DMS 273 (cell line): ENCODE measurements around the gene UBQLN4.
A peak's percentile ranks its signal among the peaks of the same experiment; 100 is the strongest.

Experiments
- DNase-seq: peaks from one replicate; lab custom pipeline; 2025; ENCODE audit not compliant: unreplicated experiment; lab: John Stamatoyannopoulos, UW

Gene UBQLN4

DNA sequence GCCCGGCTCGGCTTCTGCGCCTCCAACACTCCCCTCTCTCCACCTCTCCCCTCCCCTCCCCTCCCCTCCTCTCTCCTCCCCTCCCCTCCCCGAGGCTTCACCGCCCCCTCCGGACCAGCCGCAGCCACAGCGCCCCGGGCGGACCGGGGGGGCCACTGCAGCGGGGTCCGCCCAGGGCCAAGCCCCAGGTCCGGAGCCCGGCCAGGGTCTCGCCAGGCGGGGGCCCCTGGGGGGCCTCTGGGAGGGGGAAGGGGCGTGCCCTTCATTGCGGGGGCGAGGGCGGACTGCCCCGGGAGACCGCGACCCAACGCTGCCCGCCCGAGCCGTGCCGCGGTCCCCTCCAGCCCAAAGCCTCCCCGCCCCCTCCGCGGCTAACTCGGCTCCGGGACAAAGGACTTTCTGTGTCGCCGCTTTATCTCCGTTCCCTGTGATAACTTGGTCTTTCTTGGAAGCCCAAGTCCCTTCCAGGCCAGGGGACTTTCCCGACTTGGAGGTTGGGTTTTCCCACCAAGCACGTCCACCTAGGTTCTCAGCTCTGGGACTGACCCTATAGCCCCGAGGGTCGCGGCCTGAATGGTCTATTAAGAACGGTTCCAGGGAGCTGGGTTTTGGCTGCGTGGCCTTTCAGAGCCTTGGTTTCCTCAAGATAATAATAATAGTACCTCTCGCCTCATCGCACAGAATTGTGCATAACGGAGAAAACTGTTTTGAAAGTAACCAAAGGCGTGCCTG lies at the start of gene UBQLN4:
Gene UBQLN4, minus strand, starts transcription at position 31 of the 732 bp plus-strand sequence. CDS start 97 bp downstream, outside the sequence.
- DNase-seq = peak; percentile 96

GRCh38 chr1:156102633-156103511 lies 49.3 kb upstream of the UBQLN4 start:
- peak; percentile 67 for DNase-seq

- DNase-seq = no peak
Observed at GRCh38 chr1:156101880-156102279, 48.3 kb upstream of the UBQLN4 start.

DNA sequence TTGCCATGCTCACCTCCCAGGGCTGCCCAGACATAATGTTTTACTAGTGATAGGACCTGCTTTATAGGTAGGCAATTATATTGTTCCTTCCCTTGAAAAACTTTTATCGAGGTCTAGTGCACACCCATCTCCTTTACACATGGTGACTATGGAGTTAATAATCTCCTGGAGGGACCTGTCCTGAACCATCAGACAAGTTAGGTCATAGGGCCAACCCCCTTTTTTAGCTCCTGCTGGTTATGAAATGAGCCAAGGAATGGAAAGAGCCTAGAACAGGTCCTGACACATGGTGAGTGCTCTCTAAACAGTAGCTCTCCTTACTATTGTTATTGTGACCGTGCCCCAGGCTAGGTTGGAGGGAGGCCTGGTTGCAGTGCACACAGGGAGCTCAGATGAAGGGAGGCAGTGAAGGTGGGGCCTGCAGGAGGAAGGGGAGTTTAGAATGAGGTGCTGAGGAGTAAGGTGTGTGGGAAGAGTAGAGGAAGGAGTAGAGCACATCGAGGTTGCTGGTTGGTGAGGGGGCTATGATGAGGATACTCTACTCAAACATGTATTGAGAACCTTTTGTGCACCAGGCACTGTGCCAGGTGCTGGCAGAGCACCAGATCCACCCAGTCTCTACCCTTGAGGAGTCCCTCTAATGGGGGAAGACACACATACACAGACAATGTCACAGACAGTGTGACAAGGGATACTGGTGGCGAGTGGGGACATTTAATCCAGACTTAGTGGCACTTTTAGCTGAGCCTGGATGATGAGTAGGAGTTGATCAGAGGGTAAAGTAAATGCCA lies 46.8 kb upstream of the UBQLN4 start:
- peak; percentile 46 for DNase-seq

GRCh38 chr1:156099282-156099681 lies 45.7 kb upstream of the UBQLN4 start:
- no peak for DNase-seq

DNA sequence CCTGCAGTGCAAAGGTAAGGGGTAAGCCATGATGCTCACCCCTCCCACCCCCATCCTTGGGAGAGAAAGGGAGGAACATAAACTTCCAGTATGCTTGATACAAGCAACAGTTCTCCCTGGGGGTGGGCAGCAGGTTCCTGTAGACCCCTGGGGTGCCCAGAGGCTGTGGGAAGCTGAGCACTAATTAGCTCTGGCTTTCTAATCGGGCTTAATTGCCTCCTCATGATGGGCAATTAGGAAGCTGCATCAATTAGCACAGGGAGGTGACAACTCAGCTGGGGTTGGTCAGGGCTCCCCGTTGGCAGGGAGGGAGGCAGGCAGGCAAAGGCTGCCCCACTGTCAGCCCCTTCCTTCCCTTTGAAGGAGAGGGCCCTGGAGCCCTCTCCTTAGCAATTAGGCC lies 45.2 kb upstream of the UBQLN4 start:
- no peak for DNase-seq

- DNase-seq = no peak
Observed at GRCh38 chr1:156097499-156098178, 44.0 kb upstream of the UBQLN4 start.

DNA sequence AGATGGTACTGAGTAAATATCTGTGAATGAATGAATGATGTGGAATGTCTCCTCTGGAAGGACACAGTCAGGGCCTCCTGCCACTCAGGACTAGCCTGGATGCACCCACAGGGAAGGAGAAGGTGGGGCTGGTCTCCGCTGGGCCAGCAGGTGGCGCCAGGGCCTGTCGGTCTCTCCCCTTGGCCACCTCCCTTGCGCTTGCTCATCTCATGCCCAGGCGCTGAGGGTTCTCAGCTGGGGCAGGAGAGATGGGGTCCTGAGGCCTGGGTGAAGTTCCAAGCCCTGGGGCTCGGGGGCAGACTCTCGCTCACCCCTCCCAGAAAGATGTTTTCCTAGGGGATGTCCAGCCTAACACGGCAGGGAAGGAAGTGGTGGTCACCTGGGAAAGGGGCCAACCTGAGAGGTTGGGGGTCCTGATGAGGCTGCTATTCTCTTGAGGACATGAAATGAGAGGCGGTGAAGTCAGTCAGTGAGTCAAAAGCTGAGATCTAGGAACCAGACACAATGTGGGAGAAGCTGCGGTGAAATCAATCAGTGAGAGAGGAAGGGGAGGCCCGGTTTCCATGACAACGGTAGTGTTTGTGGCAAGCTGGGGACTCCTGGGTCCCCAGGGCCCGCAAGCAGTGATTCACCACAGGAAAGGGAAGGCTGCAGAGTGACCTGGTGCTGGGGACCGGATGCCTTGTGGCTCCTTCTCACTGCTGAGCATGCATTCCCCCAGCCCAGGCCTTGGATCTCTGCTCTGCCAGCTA lies 43.2 kb upstream of the UBQLN4 start:
- peak; percentile 91 for DNase-seq

- DNase-seq = no peak
Observed at GRCh38 chr1:156095906-156096508, 42.4 kb upstream of the UBQLN4 start.

- DNase-seq = no peak
Observed at GRCh38 chr1:156091610-156092009, 38.0 kb upstream of the UBQLN4 start.

GRCh38 chr1:156090840-156091188 lies 37.2 kb upstream of the UBQLN4 start:
- peak; percentile 93 for DNase-seq

GRCh38 chr1:156090138-156090839 lies 36.7 kb upstream of the UBQLN4 start:
- DNase-seq = no peak

- peak; percentile 53 for DNase-seq
Observed at GRCh38 chr1:156089704-156090103, 36.1 kb upstream of the UBQLN4 start.

GRCh38 chr1:156086256-156086662 lies 32.7 kb upstream of the UBQLN4 start:
- DNase-seq = no peak

DNA sequence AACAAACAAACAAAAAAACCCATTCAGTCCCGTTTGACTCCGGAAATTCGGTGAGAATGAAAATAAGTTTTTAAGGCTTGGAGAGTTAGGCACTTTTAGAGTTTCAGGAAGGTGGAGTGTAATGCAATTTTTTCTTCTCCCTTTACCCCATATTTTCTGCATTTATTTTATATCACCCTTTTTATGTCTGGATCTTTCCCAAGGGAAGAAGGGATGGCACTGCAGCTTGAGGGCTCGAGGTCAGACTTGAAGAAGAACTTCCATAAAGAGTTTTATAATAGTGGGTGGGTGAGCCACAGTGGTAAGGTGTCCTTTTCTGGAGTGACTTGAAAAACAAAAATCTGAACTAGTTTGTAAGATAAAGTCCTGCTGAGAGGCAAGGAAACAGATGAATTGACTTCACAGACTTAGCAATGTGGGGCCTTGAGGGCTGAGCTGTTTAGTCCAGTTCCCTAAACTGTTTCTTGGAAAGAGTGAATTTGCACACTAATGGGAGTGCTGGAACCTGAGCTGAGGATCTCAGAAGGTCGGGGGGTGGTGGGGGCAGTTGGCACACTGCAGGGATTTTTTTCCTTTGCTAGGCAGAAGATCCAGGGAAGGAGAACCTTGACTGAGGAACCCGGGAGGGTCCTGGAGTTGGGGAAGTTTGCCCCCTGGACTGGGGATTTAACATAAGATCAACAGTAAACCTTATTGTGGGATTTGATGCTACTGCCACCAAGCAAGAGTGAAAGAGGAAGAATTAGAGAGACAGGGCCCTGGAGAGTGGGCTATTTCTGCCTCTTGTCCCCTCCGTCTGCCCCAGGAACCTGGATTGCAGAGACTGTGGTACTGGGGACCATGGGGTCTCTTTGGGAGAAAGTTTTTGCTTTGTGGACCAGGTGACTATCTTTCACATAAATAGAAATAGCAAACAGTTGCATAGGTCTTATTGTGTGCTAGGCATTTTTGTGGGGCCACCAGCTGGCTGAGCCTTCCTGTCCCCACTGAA lies 30.5 kb upstream of the UBQLN4 start:
- no peak for DNase-seq

DNA sequence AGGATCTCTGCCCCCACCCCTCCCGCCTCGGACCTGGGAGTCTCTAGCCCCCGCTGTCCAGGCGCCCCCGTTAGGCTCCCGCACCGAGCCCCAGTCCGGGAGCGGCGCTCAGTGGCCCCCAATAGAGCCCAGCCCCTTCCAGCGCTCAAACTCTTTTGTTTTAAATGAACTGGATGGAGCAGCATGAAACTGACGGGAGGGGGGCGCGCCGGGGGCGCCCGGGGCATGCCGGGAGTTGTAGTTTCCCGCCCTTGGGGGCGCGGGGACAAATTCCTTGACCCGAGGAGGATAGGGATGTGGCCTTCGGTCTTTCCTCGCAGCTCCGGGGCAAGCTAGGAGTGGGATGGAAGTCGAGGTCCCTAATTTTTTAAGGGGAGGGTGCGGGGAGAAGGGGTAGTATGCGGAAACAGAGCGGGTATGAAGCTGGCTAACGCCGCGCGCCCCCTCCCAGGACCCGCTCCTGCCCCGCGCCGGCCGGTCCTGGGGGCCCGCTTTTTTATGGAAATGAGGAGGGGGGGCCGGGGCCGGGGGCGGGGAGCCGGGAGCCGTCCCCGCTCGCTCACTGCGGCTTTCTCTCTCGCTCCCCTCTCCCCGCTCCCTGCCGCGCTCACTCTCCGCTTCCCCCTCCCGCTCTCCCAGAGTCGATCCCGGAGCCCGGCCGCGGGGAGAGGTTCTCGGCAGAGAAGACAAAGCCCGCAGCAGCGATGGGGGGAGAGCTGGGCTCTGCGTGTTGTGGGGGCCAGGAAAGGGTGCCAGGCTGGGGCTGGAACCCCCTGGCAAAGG lies 28.9 kb upstream of the UBQLN4 start, which contains the start of gene MEX3A:
Gene MEX3A, minus strand, starts transcription at position 157 of the 783 bp plus-strand sequence. CDS start 467 bp downstream, outside the sequence.
- peak; percentile 92 for DNase-seq

DNA sequence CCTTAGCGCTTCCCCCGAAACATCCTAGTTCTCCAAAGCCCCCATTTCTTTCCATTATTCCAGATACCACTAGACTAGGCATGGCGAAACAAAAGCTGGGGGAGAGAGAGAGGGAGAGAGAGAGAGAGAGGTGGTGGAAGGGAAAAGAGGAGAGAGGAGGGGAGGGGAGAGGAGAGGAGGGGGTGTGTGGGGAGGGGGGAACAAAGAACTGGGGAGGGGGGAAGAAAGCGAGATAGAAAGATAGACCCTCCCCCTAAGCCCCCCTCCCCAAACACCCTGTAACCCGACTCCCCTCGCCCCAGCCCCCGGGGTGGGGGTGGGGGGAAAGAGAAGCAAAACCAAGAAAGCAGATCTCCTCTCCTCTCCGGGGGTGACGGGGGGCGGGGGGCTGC lies 28.3 kb upstream of the UBQLN4 start:
- DNase-seq = no peak
